ENCODE results near the gene ATP1A3.

ATP1A3 gene

GRCh38 chr19:41918095-41918494 is 75.9 kb downstream of the ATP1A3 start:
- FAIRE-seq (no peak), DNase-seq (ENCODE audit: low spot score) (no peak)

GRCh38 chr19:41917676-41918075 is 76.4 kb downstream of the ATP1A3 start:
- DNase-seq (ENCODE audit: low spot score) (no peak), FAIRE-seq (no peak)
